Neural cell (in vitro differentiated cells): ENCODE results near the gene ALX3. TPM values are rescaled to one million over a fixed set of nuclear protein-coding genes. Genes with fewer than 3 reads are reported as not detected.

ENCODE experiments used
- H2AFZ ChIP-seq: fragments of 200-600, 300-800 bp; sonication (generic), shearing (Covaris generic); 2 replicates; pipeline ENCODE4 v1.6.0; 2014; ENCODE audit warnings: low read depth, mild to moderate bottlenecking, antibody characterized with exemption, low read length, moderate library complexity
- H3F3A ChIP-seq: fragments of 200-600 bp; shearing (Covaris generic); 2 replicates; pipeline ENCODE4 v1.6.1; 2016; ENCODE audit warnings: mild to moderate bottlenecking, moderate library complexity, mixed read lengths, antibody characterized with exemption, low read length; ENCODE audit not compliant: insufficient read depth, poor library complexity, severe bottlenecking
- H3K27ac ChIP-seq: fragments of 200-600, 300-800 bp; sonication (generic), shearing (Covaris generic); 2 replicates; pipeline ENCODE4 v1.5.1; 2014; ENCODE audit warnings: mild to moderate bottlenecking, low read length, moderate library complexity
- H3K27me3 ChIP-seq: fragments of 300-800, 200-600 bp; sonication (generic), shearing (Covaris generic); 2 replicates; pipeline ENCODE4 v1.6.0; 2014; ENCODE audit warnings: mild to moderate bottlenecking, low read depth, low read length, moderate library complexity; ENCODE audit not compliant: insufficient read depth
- H3K36me3 ChIP-seq: fragments of 300-800, 200-600 bp; sonication (generic), shearing (Covaris generic); 2 replicates; pipeline ENCODE4 v1.5.1; 2014; ENCODE audit warnings: mild to moderate bottlenecking, antibody characterized with exemption, low read length, moderate library complexity; ENCODE audit not compliant: insufficient read depth
- H3K4me2 ChIP-seq: fragments of 300-800, 200-600 bp; sonication (generic), shearing (Covaris generic); 2 replicates; pipeline ENCODE4 v1.6.0; 2014; ENCODE audit warnings: mild to moderate bottlenecking, low read length
- H3K4me3 ChIP-seq: fragments of 300-800, 200-600 bp; sonication (generic), shearing (Covaris generic); 2 replicates; pipeline ENCODE4 v1.5.1; 2014; ENCODE audit warnings: mild to moderate bottlenecking, low read length, moderate library complexity
- H3K79me2 ChIP-seq: fragments of 200-600 bp; shearing (Covaris generic); replicated peaks from 2 replicates; pipeline ENCODE4 v1.6.0; 2014; ENCODE audit warnings: mild to moderate bottlenecking, low read length, moderate library complexity; ENCODE audit not compliant: insufficient read depth
- H3K9ac ChIP-seq: fragments of 300-800, 200-600 bp; sonication (generic), shearing (Covaris generic); 2 replicates; pipeline ENCODE4 v1.6.1; 2016; ENCODE audit warnings: mild to moderate bottlenecking, low read length, mixed read lengths
- H3K9me2 ChIP-seq: fragments of 200-600 bp; shearing (Covaris generic); 2 replicates; pipeline ENCODE4 v1.6.1; 2016; ENCODE audit warnings: mild to moderate bottlenecking, low read length, mixed read lengths; ENCODE audit not compliant: insufficient read depth
- H3K9me3 ChIP-seq: fragments of 200-600, 300-800 bp; sonication (generic), shearing (Covaris generic); 2 replicates; pipeline ENCODE4 v1.6.1; 2016; ENCODE audit warnings: mild to moderate bottlenecking, mixed run types, low read length, moderate library complexity, mixed read lengths
- H4K20me1 ChIP-seq: fragments of 200-600 bp; shearing (Covaris generic); 2 replicates; pipeline ENCODE4 v1.6.1; 2016; ENCODE audit warnings: mild to moderate bottlenecking, mixed run types; ENCODE audit not compliant: insufficient read depth
- CTCF ChIP-seq: fragments of 450-650 bp; IDR thresholded peaks from 2 replicates; pipeline ENCODE4 v1.5.1; 2014; ENCODE audit warnings: antibody characterized with exemption, mild to moderate bottlenecking, moderate library complexity; ENCODE audit not compliant: poor library complexity, severe bottlenecking
- EP300 ChIP-seq: fragments of 450-650 bp; conservative IDR thresholded peaks from 2 replicates; pipeline ENCODE4 v1.6.1; 2014; ENCODE audit warnings: antibody characterized with exemption, mild to moderate bottlenecking, moderate library complexity; ENCODE audit not compliant: poor library complexity, severe bottlenecking
- EZH2 ChIP-seq: fragments of 200-600, 300-800 bp; shearing (Covaris generic), sonication (generic); IDR thresholded peaks from 2 replicates; pipeline ENCODE4 v1.6.1; 2014; ENCODE audit warnings: antibody characterized with exemption, low read length, borderline replicate concordance, mild to moderate bottlenecking; ENCODE audit not compliant: insufficient read depth, poor library complexity, severe bottlenecking
- MXI1 ChIP-seq: fragments of 450-650 bp; conservative IDR thresholded peaks from 2 replicates; pipeline ENCODE4 v1.6.1; 2014; ENCODE audit warnings: antibody characterized with exemption, mild to moderate bottlenecking; ENCODE audit not compliant: poor library complexity, severe bottlenecking
- POLR2AphosphoS5 ChIP-seq: IDR thresholded peaks from 2 replicates; pipeline ENCODE4 v1.6.1; 2012
- RAD21 ChIP-seq: fragments of 450-650 bp; conservative IDR thresholded peaks from 2 replicates; pipeline ENCODE4 v1.6.1; 2014; ENCODE audit warnings: antibody characterized with exemption, mild to moderate bottlenecking, moderate library complexity
- REST ChIP-seq: IDR thresholded peaks from 2 replicates; pipeline ENCODE4 v1.6.1; 2012; ENCODE audit warnings: borderline replicate concordance
- SMC3 ChIP-seq: fragments of 450-650 bp; conservative IDR thresholded peaks from 2 replicates; pipeline ENCODE4 v1.6.1; 2014; ENCODE audit warnings: antibody characterized with exemption, mild to moderate bottlenecking, moderate library complexity; ENCODE audit not compliant: poor library complexity
- TAF1 ChIP-seq: IDR thresholded peaks from 2 replicates; pipeline ENCODE4 v1.6.1; 2012; ENCODE audit warnings: low read depth
- polyA plus RNA-seq: library from polyadenylated mRNA; depleted of rRNA; stranded (reverse); fragments of >200 nt; gene quantifications from 2 replicates; pipeline ENCODE4 v1.2.3, GENCODE V29; 2014

Gene ALX3
- polyA plus RNA-seq, 1 donor from 2014 or later: not detected

GRCh38 chr1:110060034-110060661 is 10.3 kb downstream of the ALX3 start:
- Histone ChIP-seq H4K20me1 (no peaks in the 10 kb centered on the region), H3K9me3 (no peaks in the 10 kb centered on the region), H2AFZ (no peak overlapping the region), H3K36me3 (peaks cover 5% of the 10 kb centered on the region), H3K4me2 (no peak overlapping the region), H3K9ac (no peak overlapping the region), H3K9me2 (no peaks in the 10 kb centered on the region), H3K27me3 (peaks cover under 1% of the 10 kb centered on the region), H3F3A (no peaks in the 10 kb centered on the region), H3K27ac (no peak overlapping the region), H3K4me3 (no peak overlapping the region), H3K79me2 (no peaks in the 10 kb centered on the region)
- TF ChIP-seq SMC3: no peak
- no peak for TF ChIP-seq TAF1
- TF ChIP-seq CTCF: peak; percentile 48

GRCh38 chr1:110059133-110059863 is 11.2 kb downstream of the ALX3 start:
- Histone ChIP-seq H3K36me3 (peaks cover 9% of the 10 kb centered on the region), H3K9ac (no peak overlapping the region), H3K27ac (no peak overlapping the region), H2AFZ (no peak overlapping the region), H3K9me3 (no peaks in the 10 kb centered on the region), H3K79me2 (no peaks in the 10 kb centered on the region), H3K27me3 (no peaks in the 10 kb centered on the region), H3K4me3 (no peak overlapping the region), H3K9me2 (no peaks in the 10 kb centered on the region), H3F3A (no peaks in the 10 kb centered on the region), H3K4me2 (no peak overlapping the region), H4K20me1 (no peaks in the 10 kb centered on the region)
- TF ChIP-seq TAF1 (no peak), POLR2AphosphoS5 (no peak)

GRCh38 chr1:110058591-110058990 is 11.9 kb downstream of the ALX3 start:
- no peaks in the 10 kb centered on the region for H3K79me2 ChIP-seq
- no peaks in the 10 kb centered on the region for H4K20me1 ChIP-seq
- H3K9ac ChIP-seq: no peak overlapping the region
- no peak for TF ChIP-seq RAD21
- TF ChIP-seq TAF1: no peak
- TF ChIP-seq POLR2AphosphoS5: no peak
- TF ChIP-seq MXI1: no peak
- no peak for TF ChIP-seq SMC3
- TF ChIP-seq CTCF: no peak
- no peak for TF ChIP-seq EZH2
- no peak for TF ChIP-seq EP300
- no peak for TF ChIP-seq REST
- no peaks in the 10 kb centered on the region for H3K9me3 ChIP-seq
- no peak overlapping the region for H3K4me3 ChIP-seq
- H2AFZ ChIP-seq: no peak overlapping the region
- peaks cover 9% of the 10 kb centered on the region for H3K36me3 ChIP-seq
- no peak overlapping the region for H3K4me2 ChIP-seq
- H3K9me2 ChIP-seq: no peaks in the 10 kb centered on the region
- no peaks in the 10 kb centered on the region for H3K27me3 ChIP-seq
- no peak overlapping the region for H3K27ac ChIP-seq
- no peaks in the 10 kb centered on the region for H3F3A ChIP-seq
